NT2/D1 (cell line): ENCODE data around the gene CPSF4.

ENCODE experiments used
- SUZ12 ChIP-seq: IDR thresholded peaks from 2 replicates; pipeline ENCODE4 v1.6.1; 2011; ENCODE audit not compliant: insufficient read length, insufficient read depth; ENCODE audit errors: extremely low read depth
- YY1 ChIP-seq: IDR thresholded peaks from 2 replicates; pipeline ENCODE4 v1.6.1; 2011; ENCODE audit not compliant: insufficient read length, insufficient read depth
- ZNF274 ChIP-seq: IDR thresholded peaks from 2 replicates; pipeline ENCODE4 v1.6.1; 2011; ENCODE audit warnings: mild to moderate bottlenecking, low read depth, low read length

GRCh38 chr7:99489235-99489634 is 50.5 kb downstream of the CPSF4 start:
- TF ChIP-seq YY1 = no peak
- TF ChIP-seq ZNF274 = no peak
- TF ChIP-seq SUZ12 = no peak
